Stimulated activated CD4-positive, alpha-beta T cell treated with anti-CD3 and anti-CD28 coated beads, Interleukin-2, amount 100 ng/mL, for 48 hours (primary cell): ENCODE measurements around the gene METTL23.
"Not testable (repeated sequence)": the region's sequence is repeated elsewhere in the genome, so short reads cannot be mapped to it uniquely, and the experiment has no call there.

Experiments used
- DNase-seq, 2 donors: peaks; one replicate each; pipeline ENCODE4 v3.0.0-alpha.2; 2020

METTL23 gene

GRCh38 chr17:76714336-76714735 is 12.3 kb upstream of the METTL23 start:
- no peak for DNase-seq

GRCh38 chr17:76714822-76715495 is 11.7 kb upstream of the METTL23 start:
- peak; percentile 78 to 82 for DNase-seq

GRCh38 chr17:76715496-76715830 is 11.2 kb upstream of the METTL23 start:
- no peak for DNase-seq

- no peak for DNase-seq
Measured at GRCh38 chr17:76716146-76716838, 10.3 kb upstream of the METTL23 start.

- DNase-seq: no peak
Measured at GRCh38 chr17:76716839-76717215, 9.8 kb upstream of the METTL23 start.

- no peak for DNase-seq
Measured at GRCh38 chr17:76718516-76718915, 8.1 kb upstream of the METTL23 start.

GRCh38 chr17:76720211-76720610 is 6.4 kb upstream of the METTL23 start:
- no peak for DNase-seq

GRCh38 chr17:76720941-76721340 is 5.7 kb upstream of the METTL23 start:
- no peak for DNase-seq

- DNase-seq: no peak
Measured at GRCh38 chr17:76721463-76721862, 5.2 kb upstream of the METTL23 start.

- DNase-seq: no peak
Measured at GRCh38 chr17:76722279-76722678, 4.4 kb upstream of the METTL23 start.

- not testable (repeated sequence) for DNase-seq
Measured at GRCh38 chr17:76722977-76723376, 3.7 kb upstream of the METTL23 start.

GRCh38 chr17:76723812-76724211 is 2.8 kb upstream of the METTL23 start:
- no peak for DNase-seq

- DNase-seq: peak; percentile 59 to 67
Measured at GRCh38 chr17:76725580-76726230, 934 bp upstream of the METTL23 start.

GRCh38 chr17:76726231-76726775 is 336 bp upstream of the METTL23 start, which contains the start of gene JMJD6:
TSS of gene JMJD6 (minus strand) at chr17:76726606. CDS start at chr17:76726475, 131 bp downstream.
- peak; percentile 86 to 87 for DNase-seq

GRCh38 chr17:76727745-76728456 is 1.3 kb downstream of the METTL23 start:
- no peak for DNase-seq

GRCh38 chr17:76731800-76732733 is 5.4 kb downstream of the METTL23 start:
- not testable (repeated sequence) for DNase-seq

- no peak for DNase-seq
Measured at GRCh38 chr17:76732734-76733617, 6.3 kb downstream of the METTL23 start.

- no peak for DNase-seq
Measured at GRCh38 chr17:76733618-76733957, 6.9 kb downstream of the METTL23 start.

GRCh38 chr17:76734080-76734840 is 7.6 kb downstream of the METTL23 start:
- DNase-seq: no peak

GRCh38 chr17:76735006-76735405 is 8.4 kb downstream of the METTL23 start:
- DNase-seq: no peak
